B cell (primary cell): ENCODE measurements around the gene ULK1. TPM values are rescaled to one million over a fixed set of nuclear protein-coding genes. Genes with fewer than 3 reads are reported as not detected.
"Not testable (repeated sequence)": the region's sequence is repeated elsewhere in the genome, so short reads cannot be mapped to it uniquely, and the experiment has no call there.

Source experiments
- ATAC-seq: fragments of 200-7000 bp; cut with Tn5 transposase; one replicate; pipeline ENCODE4 v1.10.0; 2021; ENCODE audit warnings: low read depth, mild to moderate bottlenecking, moderate number of reproducible peaks, moderate library complexity
- CTCF ChIA-PET: fragments of 350-600 bp; sonication (Branson Sonifier 250); formaldehyde crosslinking; loops from one replicate; lab custom pipeline; 2021; ENCODE audit warnings: antibody characterized with exemption, inconsistent platforms; lab: Charles Lee
- POLR2A ChIA-PET: fragments of 350-600 bp; sonication (Branson Sonifier 250); formaldehyde crosslinking; loops from one replicate; lab custom pipeline; 2021; ENCODE audit warnings: antibody characterized with exemption; lab: Charles Lee
- DNase-seq: peaks from one replicate; pipeline ENCODE4 v3.0.0; 2013
- H2AFZ ChIP-seq: 2 replicates; pipeline ENCODE4 v1.6.1; 2012; ENCODE audit warnings: mild to moderate bottlenecking, low read depth, low read length; ENCODE audit not compliant: insufficient read depth, poor library complexity, severe bottlenecking
- H3K27ac ChIP-seq, 2 donors: 1 replicate in 1 of 2; 2 replicates in 1 of 2; pipeline ENCODE4 v1.5.1; 2012 to 2013; ENCODE audit warnings: low read length in 2 of 2, mild to moderate bottlenecking in 2 of 2, moderate library complexity in 1 of 2
- H3K27me3 ChIP-seq, 4 experiments: fragments of 200-600 bp in 1 of 4; sonication (generic) in 1 of 4; replicated peaks in 1 of 4; 1 replicate in 2 of 4; 2 replicates in 2 of 4; pipeline versions ENCODE4 v1.6.1 to v1.7.0; 2013 to 2016; ENCODE audit warnings: low read length in 3 of 4, mild to moderate bottlenecking in 2 of 4, mixed read lengths in 1 of 4, moderate library complexity in 1 of 4; ENCODE audit not compliant: insufficient read depth in 4 of 4, control insufficient read depth in 3 of 4; ENCODE audit errors: control extremely low read depth in 1 of 4
- H3K36me3 ChIP-seq, 2 experiments: replicated peaks in 1 of 2; 1 replicate in 1 of 2; 2 replicates in 1 of 2; pipeline versions ENCODE4 v1.6.1 to v1.7.1; 2013; ENCODE audit warnings: low read length in 1 of 2; ENCODE audit not compliant: insufficient read depth in 2 of 2, control insufficient read depth in 1 of 2; ENCODE audit errors: control extremely low read depth in 1 of 2, extremely low read depth in 1 of 2
- H3K4me1 ChIP-seq, 2 donors: fragments of 200-600 bp in 1 of 2; sonication (generic) in 1 of 2; 1 replicate in 1 of 2; 2 replicates in 1 of 2; pipeline versions ENCODE4 v1.5.1 to v1.6.1; 2013 to 2017; ENCODE audit warnings: low read length in 2 of 2; ENCODE audit not compliant: control insufficient read depth in 2 of 2, insufficient read depth in 2 of 2
- H3K4me2 ChIP-seq: replicated peaks from 2 replicates; pipeline ENCODE3; 2012; ENCODE audit warnings: mild to moderate bottlenecking, low read depth, low read length; ENCODE audit not compliant: poor library complexity, severe bottlenecking
- H3K4me3 ChIP-seq, 5 experiments: fragments of 200-600 bp in 1 of 5; sonication (generic) in 1 of 5; 1 replicate in 3 of 5; 2 replicates in 2 of 5; pipeline versions ENCODE4 v1.5.1 to v1.7.0; 2011 to 2016; ENCODE audit warnings: low read length in 4 of 5, mild to moderate bottlenecking in 4 of 5, low read depth in 2 of 5, control low read depth in 1 of 5, moderate library complexity in 1 of 5; ENCODE audit not compliant: insufficient read depth in 1 of 5; ENCODE audit errors: control extremely low read depth in 1 of 5, extremely low read depth in 1 of 5
- H3K79me2 ChIP-seq: fragments of 200-600 bp; sonication (generic); one replicate; pipeline ENCODE4 v1.6.0; 2016; ENCODE audit warnings: low read length; ENCODE audit not compliant: control insufficient read depth, insufficient read depth
- H3K9ac ChIP-seq: fragments of 200-600 bp; sonication (generic); 2 replicates; pipeline ENCODE4 v1.6.1; 2017; ENCODE audit warnings: mild to moderate bottlenecking, low read length, moderate library complexity
- H3K9me3 ChIP-seq, 3 donors: one replicate each; pipeline versions ENCODE4 v1.6.1 to v1.7.1; 2013; ENCODE audit warnings: low read length in 2 of 3; ENCODE audit not compliant: control insufficient read depth in 2 of 3, insufficient read depth in 1 of 3; ENCODE audit errors: control extremely low read depth in 1 of 3
- H4K20me1 ChIP-seq: 2 replicates; pipeline ENCODE4 v1.6.0; 2012; ENCODE audit warnings: mild to moderate bottlenecking, low read length; ENCODE audit not compliant: insufficient read depth, control insufficient read depth, poor library complexity, severe bottlenecking
- H3K27ac Mint-ChIP-seq: one replicate; pipeline ENCODE4 v1.8.0; 2021; ENCODE audit warnings: mixed read lengths
- H3K27me3 Mint-ChIP-seq: one replicate; pipeline ENCODE4 v1.8.0; 2021; ENCODE audit warnings: mixed read lengths
- H3K4me1 Mint-ChIP-seq: one replicate; pipeline ENCODE4 v1.8.0; 2021; ENCODE audit warnings: mixed read lengths
- H3K4me3 Mint-ChIP-seq: one replicate; pipeline ENCODE4 v1.8.0; 2021; ENCODE audit warnings: mixed read lengths
- H3K9me3 Mint-ChIP-seq: one replicate; pipeline ENCODE4 v1.8.0; 2022; ENCODE audit warnings: mixed read lengths; ENCODE audit not compliant: insufficient read depth
- CTCF ChIP-seq: fragments of 200-600 bp; IDR thresholded peaks from one replicate; pipeline ENCODE4 v1.8.0; 2022; ENCODE audit warnings: antibody characterized with exemption, mild to moderate bottlenecking
- EZH2 ChIP-seq: IDR thresholded peaks from 2 replicates; pipeline ENCODE4 v1.6.1; 2012; ENCODE audit warnings: borderline replicate concordance, low read depth, mild to moderate bottlenecking, moderate library complexity, low read length; ENCODE audit not compliant: insufficient read depth, poor library complexity, severe bottlenecking
- WGBS: methylation state at CpG from one replicate; pipeline ENCODE4 v1.1.5; 2013; ENCODE audit warnings: missing lambda C conversion rate; ENCODE audit not compliant: insufficient coverage; 5-methylcytosine and 5-hydroxymethylcytosine counted together
- intact Hi-C: fragments of 100-400 bp; cut with micrococcal nuclease; formaldehyde crosslinking; loops from one replicate; pipeline ENCODE4 v1.10.0; 2022
- polyA plus RNA-seq: library from polyadenylated mRNA; depleted of rRNA; stranded (reverse); fragments of >200 nt; gene quantifications from 2 replicates; pipeline ENCODE4 v1.2.3, GENCODE V29; 2012
- total RNA-seq, 2 donors: library from RNA; stranded (reverse); fragments of 120-200 nt in 1 of 2; gene quantifications; 1 replicate in 1 of 2; 2 replicates in 1 of 2; pipeline versions ENCODE4 v1.2.3 to v1.2.4, GENCODE V29; 2013 to 2022

The ULK1 gene
- total and polyA plus RNA-seq, 2 donors (not counting 1 experiment from before 2014, with no cell fraction given): 38.9 to 59.5 TPM

GRCh38 chr12:131882804-131883520 lies 11.5 kb upstream of the ULK1 start:
- H3K9me3 Mint-ChIP-seq: peaks cover 6% of the 10 kb centered on the region
- no peaks in the 10 kb centered on the region for H4K20me1 ChIP-seq
- H3K27me3 Mint-ChIP-seq: peaks cover 6% of the 10 kb centered on the region
- H3K27ac ChIP-seq: no peak overlapping the region
- H3K4me1 Mint-ChIP-seq: no peaks in the 10 kb centered on the region
- H3K4me1 ChIP-seq: peaks cover 0 to 3% of the 10 kb centered on the region in 2 donors
- 85% methylated on average over 8 of the region's 16 CpGs for WGBS
- H3K4me3 Mint-ChIP-seq: no peak overlapping the region
- H3K27ac Mint-ChIP-seq: no peak overlapping the region
- H3K4me3 ChIP-seq: no peak overlapping the region
- H3K36me3 ChIP-seq: no peaks in the 10 kb centered on the region
- no peak overlapping the region for H3K9ac ChIP-seq
- peaks cover 0 to 4% (median 3%) of the 10 kb centered on the region in 3 donors for H3K9me3 ChIP-seq
- DNase-seq (no peak), ATAC-seq (no peak)
- H3K27me3 ChIP-seq: no peaks in the 10 kb centered on the region
- H2AFZ ChIP-seq: no peak overlapping the region
- no peaks in the 10 kb centered on the region for H3K79me2 ChIP-seq
- intact Hi-C loops: no loop called here
- no peak for TF ChIP-seq CTCF
- TF ChIP-seq EZH2: no peak
- ChIA-PET POLR2A (no interaction called here), CTCF (no interaction called here)
- no peak overlapping the region for H3K4me2 ChIP-seq

GRCh38 chr12:131883521-131883900 lies 10.9 kb upstream of the ULK1 start:
- H3K9ac ChIP-seq: no peak overlapping the region
- Mint-ChIP-seq H3K27me3 (peaks cover 5% of the 10 kb centered on the region), H3K4me1 (no peaks in the 10 kb centered on the region), H3K27ac (no peak overlapping the region), H3K4me3 (no peak overlapping the region), H3K9me3 (peaks cover 6% of the 10 kb centered on the region)
- intact Hi-C loops: no loop called here
- WGBS: 96% methylated on average over 4 of the region's 4 CpGs
- no peaks in the 10 kb centered on the region for H4K20me1 ChIP-seq
- no peak overlapping the region for H3K4me2 ChIP-seq
- CTCF ChIA-PET: no interaction called here
- DNase-seq (no peak), ATAC-seq (no peak)
- POLR2A ChIA-PET: no interaction called here
- no peak overlapping the region for H2AFZ ChIP-seq
- no peaks in the 10 kb centered on the region for H3K27me3 ChIP-seq
- no peak overlapping the region for H3K27ac ChIP-seq
- peaks cover 0 to 4% (median 3%) of the 10 kb centered on the region in 3 donors for H3K9me3 ChIP-seq
- no peak for TF ChIP-seq CTCF
- no peak overlapping the region for H3K4me3 ChIP-seq
- H3K36me3 ChIP-seq: no peaks in the 10 kb centered on the region
- no peaks in the 10 kb centered on the region for H3K79me2 ChIP-seq
- H3K4me1 ChIP-seq: peaks cover 0 to 3% of the 10 kb centered on the region in 2 donors

DNA sequence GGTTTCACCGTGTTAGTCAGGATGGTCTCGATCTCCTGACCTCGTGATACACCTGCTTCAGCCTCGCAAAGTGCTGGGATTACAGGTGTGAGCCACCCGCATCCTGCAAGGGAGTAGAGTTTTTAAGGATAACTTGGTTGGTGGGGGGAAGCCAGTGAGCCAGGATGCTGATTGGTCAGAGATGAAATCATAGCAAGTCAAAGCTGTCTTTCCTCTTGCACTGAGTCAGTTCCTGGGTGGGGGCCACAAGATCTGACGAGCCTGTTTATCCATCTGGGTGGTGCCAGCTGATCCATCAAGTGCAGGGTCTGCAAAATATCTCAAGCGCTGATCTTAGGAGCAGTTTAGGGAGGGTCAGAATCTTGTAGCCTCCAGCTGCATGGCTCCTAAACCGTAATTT lies 9.3 kb upstream of the ULK1 start:
- 92% methylated on average over 7 of the region's 8 CpGs for WGBS
- H3K4me3 ChIP-seq, H3K9ac ChIP-seq, H3K4me1 ChIP-seq, DNase-seq, H3K27ac Mint-ChIP-seq, intact Hi-C loops, H3K9me3 Mint-ChIP-seq, CTCF ChIA-PET, H3K27ac ChIP-seq, H3K9me3 ChIP-seq, H3K4me2 ChIP-seq, H3K4me1 Mint-ChIP-seq, H3K4me3 Mint-ChIP-seq, POLR2A ChIA-PET, H2AFZ ChIP-seq, H4K20me1 ChIP-seq, H3K79me2 ChIP-seq, ATAC-seq, H3K36me3 ChIP-seq, H3K27me3 ChIP-seq: not testable (repeated sequence)
- H3K27me3 Mint-ChIP-seq: peaks cover 13% of the 10 kb centered on the region
